ENCODE measurements around the gene CTNND2.

The CTNND2 gene

DNA sequence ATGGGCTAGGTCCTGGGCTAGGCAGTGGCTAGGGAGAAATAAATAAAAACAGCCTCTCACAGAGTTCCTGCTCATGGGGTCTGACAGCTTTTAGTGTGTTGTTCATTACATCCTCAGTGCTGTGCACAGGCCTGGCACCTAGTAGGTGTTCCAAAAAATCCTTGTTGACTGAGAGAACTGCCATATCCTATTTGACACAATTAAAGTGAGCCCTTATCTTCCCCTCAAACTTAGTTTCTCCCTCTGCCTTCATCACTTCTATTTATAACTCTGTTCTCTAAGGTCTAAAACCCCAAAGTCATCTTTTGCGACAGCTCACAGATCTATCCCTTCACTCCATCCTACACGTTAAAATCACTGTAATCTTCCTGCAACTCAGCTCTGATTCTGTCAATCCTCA lies 594.1 kb downstream of the CTNND2 start:
- Histone ChIP-seq H2AFZ (ENCODE audit: low read depth, low read length) (no peak overlapping the region), H3K79me2 (ENCODE audit: insufficient read depth, low read length) (no peaks in the 10 kb centered on the region), H4K20me1 (ENCODE audit: insufficient read depth, low read length) (no peaks in the 10 kb centered on the region), H3K9ac (ENCODE audit: low read depth, low read length) (no peak overlapping the region), H3K9me3 (ENCODE audit: insufficient read depth, low read length, severe bottlenecking) (no peaks in the 10 kb centered on the region), H3K27me3 (ENCODE audit: insufficient read depth, low read length, poor library complexity) (no peaks in the 10 kb centered on the region), H3K36me3 (ENCODE audit: insufficient read depth, low read length) (no peaks in the 10 kb centered on the region), H3K4me2 (ENCODE audit: insufficient read depth, low read length) (no peak overlapping the region), H3K4me1 (ENCODE audit: insufficient read depth, low read length) (no peaks in the 10 kb centered on the region), H3K4me3 (ENCODE audit: low read depth in 1 of 2, low read length in 2 of 2) (no peak overlapping the region), H3K27ac (ENCODE audit: low read length) (no peak overlapping the region)
- DNase-seq (no peak), ATAC-seq (ENCODE audit: insufficient read depth, low read depth) (no peak)
- TF ChIP-seq, protein P1, sequence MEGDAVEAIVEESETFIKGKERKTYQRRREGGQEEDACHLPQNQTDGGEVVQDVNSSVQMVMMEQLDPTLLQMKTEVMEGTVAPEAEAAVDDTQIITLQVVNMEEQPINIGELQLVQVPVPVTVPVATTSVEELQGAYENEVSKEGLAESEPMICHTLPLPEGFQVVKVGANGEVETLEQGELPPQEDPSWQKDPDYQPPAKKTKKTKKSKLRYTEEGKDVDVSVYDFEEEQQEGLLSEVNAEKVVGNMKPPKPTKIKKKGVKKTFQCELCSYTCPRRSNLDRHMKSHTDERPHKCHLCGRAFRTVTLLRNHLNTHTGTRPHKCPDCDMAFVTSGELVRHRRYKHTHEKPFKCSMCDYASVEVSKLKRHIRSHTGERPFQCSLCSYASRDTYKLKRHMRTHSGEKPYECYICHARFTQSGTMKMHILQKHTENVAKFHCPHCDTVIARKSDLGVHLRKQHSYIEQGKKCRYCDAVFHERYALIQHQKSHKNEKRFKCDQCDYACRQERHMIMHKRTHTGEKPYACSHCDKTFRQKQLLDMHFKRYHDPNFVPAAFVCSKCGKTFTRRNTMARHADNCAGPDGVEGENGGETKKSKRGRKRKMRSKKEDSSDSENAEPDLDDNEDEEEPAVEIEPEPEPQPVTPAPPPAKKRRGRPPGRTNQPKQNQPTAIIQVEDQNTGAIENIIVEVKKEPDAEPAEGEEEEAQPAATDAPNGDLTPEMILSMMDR (IDR thresholded peaks at IDR 0.05; ENCODE audit: borderline replicate concordance, extremely low read depth, low read length, poor library complexity, severe bottlenecking), result no peak
- no peak for TF ChIP-seq EZH2 (IDR thresholded peaks at IDR 0.05; ENCODE audit: borderline replicate concordance, low read depth, low read length, severe bottlenecking)

DNA sequence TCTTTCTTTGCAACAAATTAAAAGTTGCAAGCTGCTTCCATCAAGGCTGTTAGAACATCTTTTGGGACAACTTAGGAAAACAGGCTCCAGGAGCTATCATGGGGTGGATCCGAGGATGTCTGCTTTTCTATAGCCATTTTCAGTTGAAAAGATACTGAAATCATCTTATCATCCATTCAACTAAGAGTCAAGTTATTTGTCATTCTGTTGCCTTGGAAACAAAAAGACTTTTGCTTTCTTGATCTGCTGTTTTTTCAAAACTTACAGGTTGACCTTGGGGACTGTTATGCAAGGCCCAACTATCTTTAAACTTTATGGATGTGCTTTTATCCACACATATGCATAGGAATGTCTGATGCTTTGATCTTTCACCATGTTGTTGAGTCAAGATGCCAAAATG lies 597.9 kb downstream of the CTNND2 start:
- DNase-seq, result no peak
- H3K36me3 ChIP-seq (ENCODE audit: insufficient read depth, low read length), result no peaks in the 10 kb centered on the region
- H3K79me2 ChIP-seq (ENCODE audit: insufficient read depth, low read length), result no peaks in the 10 kb centered on the region
- H3K4me2 ChIP-seq (ENCODE audit: insufficient read depth, low read length), result no peak overlapping the region
- TF ChIP-seq EZH2 (IDR thresholded peaks at IDR 0.05; ENCODE audit: borderline replicate concordance, low read depth, low read length, severe bottlenecking), result no peak
- TF ChIP-seq, protein P1 (IDR thresholded peaks at IDR 0.05; ENCODE audit: borderline replicate concordance, extremely low read depth, low read length, poor library complexity, severe bottlenecking), result no peak
- no peak overlapping the region for H3K27ac ChIP-seq (ENCODE audit: low read length)
- no peak overlapping the region for H3K9ac ChIP-seq (ENCODE audit: low read depth, low read length)
- ATAC-seq (ENCODE audit: insufficient read depth, low read depth), result no peak
- no peaks in the 10 kb centered on the region for H3K9me3 ChIP-seq (ENCODE audit: insufficient read depth, low read length, severe bottlenecking)
- H4K20me1 ChIP-seq (ENCODE audit: insufficient read depth, low read length), result no peaks in the 10 kb centered on the region
- no peak overlapping the region for H3K4me3 ChIP-seq (ENCODE audit: low read depth in 1 of 2, low read length in 2 of 2)
- no peaks in the 10 kb centered on the region for H3K27me3 ChIP-seq (ENCODE audit: insufficient read depth, low read length, poor library complexity)
- no peak overlapping the region for H2AFZ ChIP-seq (ENCODE audit: low read depth, low read length)
- no peaks in the 10 kb centered on the region for H3K4me1 ChIP-seq (ENCODE audit: insufficient read depth, low read length)

DNA sequence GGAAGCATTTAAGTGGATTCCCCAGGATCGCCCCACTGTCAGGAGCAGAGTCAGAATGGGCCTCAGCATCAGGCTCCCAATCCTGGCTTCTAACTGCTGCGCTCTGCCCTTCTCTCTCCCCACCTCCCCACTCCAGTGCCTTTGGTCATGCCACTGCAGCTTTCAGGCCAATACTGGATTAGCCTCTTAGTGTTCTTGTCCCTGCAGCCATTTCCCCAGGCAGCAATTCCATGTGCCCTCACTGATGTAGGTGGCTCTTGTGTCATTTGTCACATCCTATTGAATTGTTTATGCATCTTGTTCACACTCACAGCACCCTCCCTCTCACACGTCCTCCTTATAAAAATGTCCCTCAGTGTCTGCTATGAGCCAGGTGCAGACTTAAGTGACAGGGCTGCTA lies 599.0 kb downstream of the CTNND2 start:
- no peak for DNase-seq
- H3K27ac ChIP-seq (ENCODE audit: low read length), result no peak overlapping the region
- ATAC-seq (ENCODE audit: insufficient read depth, low read depth), result no peak
- no peak overlapping the region for H3K9ac ChIP-seq (ENCODE audit: low read depth, low read length)
- H3K27me3 ChIP-seq (ENCODE audit: insufficient read depth, low read length, poor library complexity), result no peaks in the 10 kb centered on the region
- H3K36me3 ChIP-seq (ENCODE audit: insufficient read depth, low read length), result no peaks in the 10 kb centered on the region
- no peaks in the 10 kb centered on the region for H3K9me3 ChIP-seq (ENCODE audit: insufficient read depth, low read length, severe bottlenecking)
- no peaks in the 10 kb centered on the region for H4K20me1 ChIP-seq (ENCODE audit: insufficient read depth, low read length)
- H3K4me2 ChIP-seq (ENCODE audit: insufficient read depth, low read length), result no peak overlapping the region
- H3K4me1 ChIP-seq (ENCODE audit: insufficient read depth, low read length), result no peaks in the 10 kb centered on the region
- TF ChIP-seq EZH2 (IDR thresholded peaks at IDR 0.05; ENCODE audit: borderline replicate concordance, low read depth, low read length, severe bottlenecking), result no peak
- TF ChIP-seq, protein P1 (IDR thresholded peaks at IDR 0.05; ENCODE audit: borderline replicate concordance, extremely low read depth, low read length, poor library complexity, severe bottlenecking), result no peak
- no peaks in the 10 kb centered on the region for H3K79me2 ChIP-seq (ENCODE audit: insufficient read depth, low read length)
- no peak overlapping the region for H3K4me3 ChIP-seq (ENCODE audit: low read depth in 1 of 2, low read length in 2 of 2)
- H2AFZ ChIP-seq (ENCODE audit: low read depth, low read length), result no peak overlapping the region

DNA sequence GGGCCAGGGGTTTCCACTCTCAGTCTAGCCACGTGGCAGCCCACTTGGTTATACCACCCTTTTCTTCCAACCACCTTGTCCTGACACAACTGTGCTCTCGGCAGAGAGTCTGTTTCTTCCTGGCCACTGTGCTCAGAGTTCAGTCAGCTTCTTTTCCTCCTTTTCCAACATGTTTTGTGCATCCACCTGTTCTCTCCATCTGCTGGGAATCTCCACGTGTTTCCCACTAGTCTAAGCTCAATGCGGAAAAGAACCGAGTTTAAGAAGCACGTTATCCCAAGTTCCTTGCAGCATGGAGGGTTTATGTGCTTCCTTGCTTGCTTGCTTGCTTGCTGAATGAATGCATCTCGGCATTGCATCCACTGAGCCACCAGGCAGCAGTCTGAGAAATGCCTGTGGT lies 599.6 kb downstream of the CTNND2 start:
- H3K79me2 ChIP-seq (ENCODE audit: insufficient read depth, low read length), result no peaks in the 10 kb centered on the region
- TF ChIP-seq, protein P1 (IDR thresholded peaks at IDR 0.05; ENCODE audit: borderline replicate concordance, extremely low read depth, low read length, poor library complexity, severe bottlenecking), result no peak
- no peak for TF ChIP-seq EZH2 (IDR thresholded peaks at IDR 0.05; ENCODE audit: borderline replicate concordance, low read depth, low read length, severe bottlenecking)
- no peaks in the 10 kb centered on the region for H3K27me3 ChIP-seq (ENCODE audit: insufficient read depth, low read length, poor library complexity)

More for the DNA sequence above, 599.6 kb downstream of the CTNND2 start:
- ATAC-seq (ENCODE audit: insufficient read depth, low read depth), result no peak
- Histone ChIP-seq H3K36me3 (ENCODE audit: insufficient read depth, low read length) (no peaks in the 10 kb centered on the region), H2AFZ (ENCODE audit: low read depth, low read length) (no peak overlapping the region), H4K20me1 (ENCODE audit: insufficient read depth, low read length) (no peaks in the 10 kb centered on the region), H3K4me2 (ENCODE audit: insufficient read depth, low read length) (no peak overlapping the region), H3K9me3 (ENCODE audit: insufficient read depth, low read length, severe bottlenecking) (no peaks in the 10 kb centered on the region), H3K9ac (ENCODE audit: low read depth, low read length) (no peak overlapping the region), H3K27ac (ENCODE audit: low read length) (no peak overlapping the region), H3K4me3 (ENCODE audit: low read depth in 1 of 2, low read length in 2 of 2) (no peak overlapping the region), H3K4me1 (ENCODE audit: insufficient read depth, low read length) (no peaks in the 10 kb centered on the region)
- no peak for DNase-seq

All from DND-41 (cell line).